Occipital lobe (tissue), 2 donors: ENCODE measurements around the gene MTRR. TPM values are rescaled to one million over a fixed set of nuclear protein-coding genes. Genes with fewer than 3 reads are reported as not detected.

Experiments used
- DNase-seq: peaks from one replicate; lab custom pipeline; 2025; lab: John Stamatoyannopoulos, UW
- total RNA-seq: library from RNA; depleted of rRNA; stranded (reverse); fragments of >200 nt; gene quantifications from one replicate; pipeline ENCODE4 v1.2.3, GENCODE V29; 2014

MTRR gene
- 29.9 TPM for total RNA-seq

- peak; percentile 92 for DNase-seq
Measured at GRCh38 chr5:7868773-7869473, at the start of gene MTRR, which contains the start of gene FASTKD3. Gene MTRR (plus strand): TSS chr5:7869148. CDS start chr5:7870795, 1,647 bp downstream. Gene FASTKD3 (minus strand): TSS chr5:7869031. CDS start chr5:7868083, 948 bp downstream.

DNA sequence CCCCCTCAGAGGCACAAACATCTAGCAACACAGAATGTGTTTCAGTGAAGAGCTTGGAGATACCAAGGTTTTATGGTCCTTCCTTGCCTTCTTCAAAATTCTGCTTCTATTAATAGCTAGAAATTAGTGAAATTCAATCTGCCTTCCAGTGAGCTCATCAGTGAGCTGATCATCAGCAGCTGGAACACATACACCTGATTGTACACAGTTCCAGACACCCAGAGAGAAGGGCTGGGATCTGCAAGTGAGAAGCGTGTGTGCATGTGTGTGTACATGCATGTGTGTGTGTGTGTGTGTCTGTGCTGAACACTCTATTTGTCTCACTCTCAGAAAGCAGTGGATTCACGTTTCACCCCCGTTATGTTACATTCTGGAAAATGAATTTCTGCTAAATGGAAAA lies 46.5 kb upstream of the MTRR start:
- no peak for DNase-seq

GRCh38 chr5:7823594-7823993 lies 45.4 kb upstream of the MTRR start:
- DNase-seq = no peak

DNA sequence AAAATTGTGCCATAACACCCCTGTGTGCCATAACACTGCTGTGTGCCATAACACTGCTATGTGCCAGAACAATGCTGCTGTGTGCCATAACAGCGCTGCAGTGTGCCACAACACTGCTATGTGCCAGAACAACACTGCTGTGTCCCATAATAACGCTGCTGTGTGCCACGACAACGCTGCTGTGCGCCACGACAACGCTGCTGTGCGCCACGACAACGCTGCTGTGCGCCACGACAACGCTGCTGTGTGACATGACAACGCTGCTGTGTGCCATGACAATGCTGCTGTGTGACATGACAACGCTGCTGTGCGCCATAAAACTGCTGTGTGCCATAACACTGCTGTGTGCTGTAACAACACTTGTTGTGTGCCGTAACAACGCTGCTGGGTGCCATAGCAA lies 44.0 kb upstream of the MTRR start:
- DNase-seq = no peak

DNA sequence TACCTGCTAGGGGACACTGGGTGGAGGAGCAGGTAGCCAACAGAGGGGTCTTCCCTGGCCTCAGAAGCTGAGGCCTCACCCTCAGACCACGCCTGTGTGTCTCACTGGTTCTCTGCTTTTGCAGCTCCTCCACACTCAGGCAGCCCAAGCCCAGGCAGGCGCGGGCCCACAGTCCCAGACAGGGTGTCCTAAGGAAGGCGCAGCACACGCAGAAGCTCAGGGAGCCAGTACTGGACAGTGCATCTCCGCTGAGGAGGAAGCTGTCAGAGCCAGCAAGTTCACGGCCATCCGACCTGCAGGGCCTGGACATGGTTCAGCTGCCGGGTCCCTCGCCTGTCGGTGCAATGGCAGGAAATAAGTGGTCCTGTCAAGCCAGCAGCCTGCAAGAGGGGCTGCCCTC lies 43.3 kb upstream of the MTRR start:
- no peak for DNase-seq

- no peak for DNase-seq
Measured at GRCh38 chr5:7827610-7828009, 41.3 kb upstream of the MTRR start.

DNA sequence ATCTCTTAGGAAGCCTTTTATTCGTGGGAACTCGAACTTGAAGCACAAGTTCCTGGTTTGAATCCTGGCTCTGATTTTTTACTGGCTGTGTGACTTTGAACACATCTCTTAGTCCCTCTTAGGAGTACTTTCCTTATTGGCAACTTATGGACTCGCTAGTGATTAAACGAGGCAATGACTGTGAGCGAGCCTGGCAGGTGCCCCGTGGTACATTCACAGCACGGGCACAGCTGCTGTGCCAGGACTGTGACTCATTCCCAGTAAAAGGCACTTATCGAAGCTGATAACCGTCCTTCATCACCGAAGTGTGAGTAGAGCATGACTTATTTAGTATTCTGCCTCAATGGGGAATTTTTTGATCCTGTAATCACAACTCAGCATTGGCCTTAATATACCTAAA lies 40.7 kb upstream of the MTRR start:
- DNase-seq = no peak

- DNase-seq = no peak
Measured at GRCh38 chr5:7834982-7835381, 34.0 kb upstream of the MTRR start.

DNA sequence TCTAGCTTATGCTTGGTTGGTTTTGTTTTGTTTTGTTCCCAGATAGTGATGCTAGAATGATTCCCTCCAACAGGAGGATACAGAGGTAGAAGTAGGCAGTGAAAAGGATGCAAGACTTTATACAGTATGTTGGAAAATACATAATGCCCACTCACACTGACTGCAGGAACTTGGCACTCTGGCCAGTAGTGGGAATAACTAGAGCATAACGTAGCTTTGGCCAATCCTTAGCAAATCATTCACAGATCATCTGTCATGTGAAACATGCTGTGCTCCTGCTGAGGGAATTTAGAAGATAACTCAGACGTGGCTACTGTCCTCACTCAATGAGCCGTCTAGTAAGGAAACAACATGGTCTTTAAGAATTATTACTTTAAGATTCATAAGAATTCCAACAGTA lies 31.5 kb upstream of the MTRR start:
- no peak for DNase-seq

- DNase-seq = no peak
Measured at GRCh38 chr5:7842531-7842930, 26.4 kb upstream of the MTRR start.

GRCh38 chr5:7844901-7845300 lies 24.0 kb upstream of the MTRR start:
- DNase-seq = no peak

GRCh38 chr5:7845557-7845956 lies 23.4 kb upstream of the MTRR start:
- DNase-seq = no peak

- DNase-seq = no peak
Measured at GRCh38 chr5:7846327-7846726, 22.6 kb upstream of the MTRR start.

GRCh38 chr5:7848296-7848695 lies 20.7 kb upstream of the MTRR start:
- no peak for DNase-seq

GRCh38 chr5:7849681-7850394 lies 19.1 kb upstream of the MTRR start:
- no peak for DNase-seq

GRCh38 chr5:7850395-7851239 lies 18.3 kb upstream of the MTRR start, which contains the start of gene CFAP90:
Gene CFAP90 (minus strand): TSS chr5:7851133. CDS start chr5:7851021, 112 bp downstream.
- DNase-seq = no peak

DNA sequence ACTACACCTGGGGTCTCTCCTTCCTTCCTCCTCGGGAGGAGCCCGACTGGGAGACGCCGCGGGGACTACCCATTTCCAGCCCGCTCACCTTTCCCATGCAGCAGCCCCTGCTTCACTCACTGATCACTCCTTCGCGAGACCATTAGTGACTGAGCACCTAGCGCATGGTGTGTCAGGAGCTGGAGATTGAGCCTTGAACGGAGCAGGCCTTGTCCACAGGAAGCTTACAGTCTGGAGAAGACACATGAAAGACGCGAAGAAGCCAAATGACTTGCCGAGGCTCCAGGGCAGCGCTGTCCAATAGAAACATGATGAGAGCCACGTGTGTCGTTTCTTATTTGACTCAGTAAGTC lies 17.7 kb upstream of the MTRR start:
- DNase-seq = no peak

- DNase-seq = no peak
Measured at GRCh38 chr5:7851617-7852289, 17.2 kb upstream of the MTRR start.

DNA sequence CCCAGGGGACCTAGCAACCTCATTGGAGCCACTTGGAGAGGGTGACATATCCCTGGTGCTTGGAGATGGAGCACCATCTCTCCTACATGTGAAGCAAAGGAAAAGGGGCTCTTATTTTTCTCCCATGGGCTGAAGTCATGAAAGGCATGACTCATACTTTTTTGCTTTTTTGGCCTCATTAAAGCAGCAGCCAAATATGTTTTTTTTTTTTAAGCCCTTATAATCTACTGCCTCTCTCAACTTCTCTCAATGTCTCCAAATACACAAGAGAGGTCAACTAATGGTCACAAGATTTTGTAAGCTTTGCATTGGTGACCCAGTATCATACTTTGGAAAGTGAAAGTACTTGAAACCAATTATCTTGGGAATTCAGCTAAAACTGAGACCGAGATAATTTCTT lies 16.4 kb upstream of the MTRR start:
- DNase-seq = no peak

DNA sequence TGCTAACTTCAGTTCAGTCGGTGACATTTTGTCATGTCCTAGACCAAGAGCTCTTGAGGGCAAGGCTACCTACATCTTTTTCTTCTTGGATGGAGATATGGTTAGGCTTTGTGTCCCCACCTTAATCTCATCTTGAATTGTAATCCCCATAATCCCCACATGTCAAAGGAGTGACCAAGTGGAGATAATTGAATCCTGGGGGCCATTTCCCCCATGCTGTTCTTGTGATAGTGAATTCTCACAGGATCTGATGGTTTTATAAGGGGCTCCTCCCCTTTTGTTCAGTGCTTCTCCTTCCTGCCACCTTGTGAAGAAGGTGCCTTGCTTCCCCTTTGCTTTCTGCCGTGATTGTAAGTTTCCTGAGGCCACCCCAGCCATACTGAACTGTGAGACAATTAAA lies 16.0 kb upstream of the MTRR start:
- no peak for DNase-seq

- no peak for DNase-seq
Measured at GRCh38 chr5:7855611-7856010, 13.3 kb upstream of the MTRR start.

- peak; percentile 42 for DNase-seq
Measured at GRCh38 chr5:7856855-7857254, 12.1 kb upstream of the MTRR start.
